ENCODE results near the gene CREBBP. TPM values are rescaled to one million over a fixed set of nuclear protein-coding genes. Genes with fewer than 3 reads are reported as not detected.
A peak's percentile ranks its signal among the peaks of the same experiment; 100 is the strongest.
"Not testable (repeated sequence)": the region's sequence is repeated elsewhere in the genome, so short reads cannot be mapped to it uniquely, and the experiment has no call there.

The CREBBP gene
- total RNA-seq, 1 donor from 2014 or later, result 33.5 TPM

DNA sequence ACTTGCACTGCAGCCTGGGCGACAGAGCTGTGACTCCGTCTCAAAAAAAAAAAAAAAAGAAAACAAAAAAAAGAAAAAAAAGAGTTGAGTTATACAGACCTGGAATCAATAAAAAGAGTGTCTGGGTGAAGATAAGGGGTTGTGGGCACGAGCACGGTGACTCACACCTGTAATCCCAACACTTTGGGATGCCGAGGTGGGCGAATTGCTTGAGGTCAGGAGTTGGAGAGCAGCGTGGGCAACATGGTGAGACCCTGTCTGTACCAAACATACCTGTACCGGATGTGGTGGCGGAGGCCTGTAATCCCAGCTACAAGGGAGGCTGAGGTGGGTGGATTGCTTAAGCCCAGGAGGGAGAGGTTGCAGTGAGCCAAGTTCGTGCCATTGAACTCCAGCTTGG, 161.9 kb downstream of the CREBBP start:
- intact Hi-C loops (cut with micrococcal nuclease), result no loop called here
- no peak overlapping the region for H3K4me3 ChIP-seq
- TF ChIP-seq CTCF (IDR thresholded peaks at IDR 0.05; ENCODE audit: borderline replicate concordance), result no peak

GRCh38 chr16:3718019-3718391, 162.5 kb downstream of the CREBBP start:
- intact Hi-C loops (cut with micrococcal nuclease), result no loop called here
- peaks cover 31% of the 10 kb centered on the region for H3K4me1 ChIP-seq
- H3K27ac ChIP-seq (replicated peaks), result peak overlapping the region; percentile 93
- no peak for DNase-seq
- H3K27me3 ChIP-seq (ENCODE audit: low read depth), result no peaks in the 10 kb centered on the region
- TF ChIP-seq CTCF (IDR thresholded peaks at IDR 0.05; ENCODE audit: borderline replicate concordance), result no peak
- no peaks in the 10 kb centered on the region for H3K9me3 ChIP-seq (replicated peaks)
- H3K36me3 ChIP-seq, result peaks cover 9% of the 10 kb centered on the region
- H3K4me3 ChIP-seq, result peak overlapping the region; percentile 100

More for the DNA sequence above, 161.9 kb downstream of the CREBBP start:
- no peak for DNase-seq
- Histone ChIP-seq H3K4me1 (peaks cover 31% of the 10 kb centered on the region), H3K27ac (replicated peaks) (no peak overlapping the region), H3K36me3 (peaks cover 6% of the 10 kb centered on the region), H3K9me3 (replicated peaks) (no peaks in the 10 kb centered on the region), H3K27me3 (ENCODE audit: low read depth) (no peaks in the 10 kb centered on the region)

GRCh38 chr16:3717235-3718018, 163.1 kb downstream of the CREBBP start, which contains the start of gene TRAP1:
Gene TRAP1, minus strand, starts transcription at chr16:3717524. Its CDS starts 16 bp downstream, at chr16:3717508.
- Histone ChIP-seq H3K27ac (replicated peaks) (peak within 1 kb of the TSS; percentile 93), H3K4me3 (peak within 1 kb of the TSS; percentile 100), H3K9me3 (replicated peaks) (no peaks in the 10 kb centered on the region), H3K27me3 (ENCODE audit: low read depth) (no peaks in the 10 kb centered on the region), H3K36me3 (peaks cover 9% of the 10 kb centered on the region), H3K4me1 (peaks cover 31% of the 10 kb centered on the region)
- intact Hi-C loops (cut with micrococcal nuclease), result no loop called here
- peak; percentile 91 for DNase-seq
- no peak for TF ChIP-seq CTCF (IDR thresholded peaks at IDR 0.05; ENCODE audit: borderline replicate concordance)

DNA sequence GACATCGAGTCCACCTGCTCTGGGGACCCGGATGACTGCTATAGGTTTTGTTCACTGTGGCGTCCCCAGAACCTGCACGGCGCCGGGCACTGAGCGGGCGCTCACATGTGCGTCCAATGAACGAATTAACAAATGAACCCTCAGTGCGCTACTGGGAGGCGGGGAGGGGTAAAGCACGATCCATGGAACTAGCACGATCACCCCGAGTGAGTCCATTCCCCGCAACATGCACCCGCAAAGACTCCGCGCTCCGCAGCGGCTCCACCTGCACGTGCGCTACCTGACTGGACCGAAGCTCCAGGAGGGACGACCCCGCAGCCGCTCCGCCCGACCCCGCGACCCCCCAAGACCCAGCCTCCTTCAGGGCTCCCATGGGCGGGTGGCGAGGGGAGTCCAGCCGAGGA, 163.7 kb downstream of the CREBBP start:
- H3K36me3 ChIP-seq, result peaks cover 9% of the 10 kb centered on the region
- H3K4me1 ChIP-seq, result peaks cover 31% of the 10 kb centered on the region
- H3K27ac ChIP-seq (replicated peaks), result peak overlapping the region; percentile 93
- TF ChIP-seq CTCF (IDR thresholded peaks at IDR 0.05; ENCODE audit: borderline replicate concordance), result no peak
- intact Hi-C loops (cut with micrococcal nuclease), result no loop called here
- no peak for DNase-seq
- no peaks in the 10 kb centered on the region for H3K9me3 ChIP-seq (replicated peaks)
- peak overlapping the region; percentile 100 for H3K4me3 ChIP-seq
- no peaks in the 10 kb centered on the region for H3K27me3 ChIP-seq (ENCODE audit: low read depth)

DNA sequence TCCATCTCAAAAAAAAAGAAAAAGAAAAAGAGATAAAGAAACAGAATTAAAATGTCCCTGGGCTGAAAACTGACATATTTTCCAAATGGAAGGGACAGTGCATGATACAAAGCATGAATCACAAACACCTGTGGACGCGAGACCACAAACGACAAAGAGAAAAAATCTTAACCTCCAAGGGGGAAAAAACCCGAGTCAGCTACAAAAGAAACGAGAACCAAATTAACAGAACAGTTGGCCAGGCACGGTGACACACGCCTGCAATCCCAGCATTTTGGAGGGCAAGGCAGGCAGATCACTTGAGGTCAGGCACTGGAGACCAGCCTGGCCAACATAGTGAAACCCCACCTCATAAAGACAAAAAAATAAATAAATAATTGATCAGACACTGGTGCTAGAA, 165.1 kb downstream of the CREBBP start:
- intact Hi-C loops (cut with micrococcal nuclease), result no loop called here
- no peak for DNase-seq
- no peak overlapping the region for H3K4me3 ChIP-seq
- no peaks in the 10 kb centered on the region for H3K9me3 ChIP-seq (replicated peaks)
- no peak overlapping the region for H3K27ac ChIP-seq (replicated peaks)
- TF ChIP-seq CTCF (IDR thresholded peaks at IDR 0.05; ENCODE audit: borderline replicate concordance), result no peak
- no peaks in the 10 kb centered on the region for H3K27me3 ChIP-seq (ENCODE audit: low read depth)
- peaks cover 30% of the 10 kb centered on the region for H3K4me1 ChIP-seq
- peaks cover 9% of the 10 kb centered on the region for H3K36me3 ChIP-seq

DNA sequence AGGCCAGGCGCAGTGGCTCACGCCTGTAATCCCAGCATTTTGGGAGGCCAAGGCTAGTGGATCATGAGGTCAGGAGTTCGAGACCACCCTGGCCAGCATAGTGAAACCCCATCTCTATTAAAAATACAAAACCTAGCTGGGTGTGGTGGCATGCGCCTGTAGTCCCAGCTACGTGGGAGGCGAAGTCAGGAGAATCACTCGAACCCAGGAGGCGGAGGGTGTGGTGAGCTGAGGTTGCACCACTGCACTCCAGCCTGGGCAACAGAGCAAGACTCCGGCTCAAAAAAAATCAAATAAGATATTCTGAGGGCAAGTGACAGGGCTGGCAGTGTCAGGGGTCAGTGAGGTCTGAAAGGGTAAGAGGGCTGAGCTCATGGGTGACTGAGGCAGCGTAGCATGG, 166.1 kb downstream of the CREBBP start:
- intact Hi-C loops (cut with micrococcal nuclease); H3K27ac ChIP-seq (replicated peaks): not testable (repeated sequence)

More for the DNA sequence above, 166.1 kb downstream of the CREBBP start:
- not testable (repeated sequence) for H3K27me3 ChIP-seq (ENCODE audit: low read depth); DNase-seq; H3K4me3 ChIP-seq; H3K9me3 ChIP-seq (replicated peaks)
- Histone ChIP-seq H3K4me1 (peaks cover 24% of the 10 kb centered on the region), H3K36me3 (peaks cover 14% of the 10 kb centered on the region)

All from left ventricle myocardium inferior (tissue), 1 donor.